GM18498 (cell line): ENCODE results near the gene TDRD9.
"Not testable (repeated sequence)": the region's sequence is repeated elsewhere in the genome, so short reads cannot be mapped to it uniquely, and the experiment has no call there.

Experiments used
- ATAC-seq: cut with Tn5 transposase; IDR thresholded peaks from one replicate; pipeline ENCODE4 v1.9.1; 2021; ENCODE audit warnings: mild to moderate bottlenecking, moderate library complexity; ENCODE audit not compliant: unreplicated experiment

TDRD9 gene

GRCh38 chr14:103928011-103928890, at the start of gene TDRD9:
TSS of gene TDRD9 (plus strand) at chr14:103928456. CDS start at chr14:103928510, 54 bp downstream.
- ATAC-seq = no peak

DNA sequence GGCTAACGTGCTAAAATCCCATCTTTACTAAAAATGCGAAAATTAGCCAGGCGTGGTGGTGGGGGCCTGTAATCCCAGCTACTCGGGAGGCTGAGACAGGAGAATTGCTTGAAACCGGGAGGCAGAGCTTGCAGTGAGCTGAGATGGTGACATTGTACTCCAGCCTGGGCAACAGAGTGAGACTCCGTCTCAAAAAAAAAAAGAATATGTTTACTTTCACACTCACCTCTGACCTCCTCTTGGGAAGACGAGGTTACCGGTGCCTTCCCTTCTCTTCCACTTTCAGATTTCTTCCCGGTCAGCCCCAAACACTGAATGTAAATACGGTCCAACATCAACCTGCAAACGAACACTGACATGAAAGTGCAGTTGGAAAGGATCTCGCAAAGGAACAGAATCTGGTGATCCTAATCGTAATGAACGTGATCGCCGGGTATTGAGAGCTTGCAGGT, 49.1 kb upstream of the TDRD9 start:
- no peak for ATAC-seq

DNA sequence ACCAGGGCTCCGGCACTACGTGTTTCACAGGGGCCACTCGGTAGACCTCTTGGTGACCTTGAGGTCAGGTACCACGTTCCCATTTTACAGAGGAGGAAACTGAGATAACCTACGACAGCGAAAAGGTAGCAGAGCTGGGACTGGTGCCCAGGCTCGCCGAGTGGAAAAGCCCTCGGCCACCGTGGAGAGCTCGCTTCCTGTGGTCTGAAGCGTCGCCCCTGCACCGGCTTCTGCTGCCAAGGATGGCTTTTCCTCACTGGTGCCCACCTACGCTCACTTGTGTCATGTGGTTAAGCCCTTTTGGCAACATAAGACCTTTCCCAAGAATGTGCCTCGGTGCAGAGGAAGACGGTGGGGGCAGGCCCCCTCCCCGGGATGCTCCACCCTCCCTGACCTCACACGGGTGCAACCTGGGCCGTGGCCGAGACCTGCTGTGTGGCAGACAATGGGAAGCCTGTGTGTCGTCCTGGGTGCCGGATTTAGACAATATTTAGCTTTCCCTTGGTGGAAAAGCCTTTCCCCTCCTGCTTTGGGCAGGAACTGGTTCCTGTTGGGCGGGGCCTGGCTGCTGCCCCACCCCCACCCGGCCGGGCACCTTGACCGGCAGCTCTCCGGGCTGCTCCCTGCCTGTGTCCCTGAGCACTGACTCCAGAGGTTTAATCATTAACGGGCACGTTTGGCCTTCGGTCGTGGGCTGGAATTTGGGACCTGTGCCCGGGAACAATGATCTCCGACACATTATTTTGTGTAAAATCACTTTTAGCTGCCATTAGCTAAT, 48.5 kb upstream of the TDRD9 start:
- ATAC-seq = no peak

DNA sequence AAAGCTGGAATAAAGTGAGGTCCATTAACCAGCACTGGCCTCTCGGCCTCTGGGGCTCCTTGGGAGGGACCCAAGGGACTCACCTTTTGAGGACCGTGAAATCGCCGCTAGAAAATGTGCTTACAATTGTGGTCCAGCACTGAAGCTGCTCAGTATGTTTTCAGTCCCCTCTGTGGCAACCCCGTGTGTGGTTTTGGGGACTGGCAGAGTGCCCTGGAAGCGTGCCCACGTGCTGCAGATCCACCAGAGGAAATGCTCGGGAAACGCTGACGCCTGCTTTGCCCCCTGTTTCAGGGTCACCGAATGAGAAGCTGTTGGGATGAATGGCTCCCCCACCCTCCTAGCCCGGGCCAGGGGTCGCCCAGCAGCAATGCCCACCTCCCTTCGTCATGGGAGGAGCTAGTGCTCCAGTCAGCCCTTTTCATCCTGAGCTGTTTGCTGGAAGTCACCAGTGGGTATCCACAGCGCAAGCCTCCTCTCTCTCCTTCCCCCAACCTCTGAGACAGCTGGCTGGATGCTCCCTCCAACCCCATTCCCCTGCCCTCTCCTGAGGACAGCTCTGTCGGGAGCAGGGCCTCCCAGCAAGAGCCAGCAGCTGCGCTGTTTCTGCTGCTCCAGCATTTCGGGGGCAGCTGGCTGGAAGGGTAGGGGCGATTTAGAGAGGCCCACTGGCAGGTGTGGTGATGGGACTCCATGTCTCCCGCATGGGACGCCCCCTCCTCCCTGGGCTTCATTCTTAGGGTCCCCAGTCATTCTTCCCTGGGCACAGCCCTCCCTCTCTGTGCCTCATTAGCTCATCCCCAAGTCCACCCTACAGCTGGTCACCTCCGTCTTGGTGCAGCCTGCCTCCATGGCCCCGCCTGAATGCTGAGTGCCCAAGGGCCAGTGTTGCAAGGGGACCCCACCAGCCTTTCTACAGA, 47.6 kb upstream of the TDRD9 start:
- no peak for ATAC-seq

DNA sequence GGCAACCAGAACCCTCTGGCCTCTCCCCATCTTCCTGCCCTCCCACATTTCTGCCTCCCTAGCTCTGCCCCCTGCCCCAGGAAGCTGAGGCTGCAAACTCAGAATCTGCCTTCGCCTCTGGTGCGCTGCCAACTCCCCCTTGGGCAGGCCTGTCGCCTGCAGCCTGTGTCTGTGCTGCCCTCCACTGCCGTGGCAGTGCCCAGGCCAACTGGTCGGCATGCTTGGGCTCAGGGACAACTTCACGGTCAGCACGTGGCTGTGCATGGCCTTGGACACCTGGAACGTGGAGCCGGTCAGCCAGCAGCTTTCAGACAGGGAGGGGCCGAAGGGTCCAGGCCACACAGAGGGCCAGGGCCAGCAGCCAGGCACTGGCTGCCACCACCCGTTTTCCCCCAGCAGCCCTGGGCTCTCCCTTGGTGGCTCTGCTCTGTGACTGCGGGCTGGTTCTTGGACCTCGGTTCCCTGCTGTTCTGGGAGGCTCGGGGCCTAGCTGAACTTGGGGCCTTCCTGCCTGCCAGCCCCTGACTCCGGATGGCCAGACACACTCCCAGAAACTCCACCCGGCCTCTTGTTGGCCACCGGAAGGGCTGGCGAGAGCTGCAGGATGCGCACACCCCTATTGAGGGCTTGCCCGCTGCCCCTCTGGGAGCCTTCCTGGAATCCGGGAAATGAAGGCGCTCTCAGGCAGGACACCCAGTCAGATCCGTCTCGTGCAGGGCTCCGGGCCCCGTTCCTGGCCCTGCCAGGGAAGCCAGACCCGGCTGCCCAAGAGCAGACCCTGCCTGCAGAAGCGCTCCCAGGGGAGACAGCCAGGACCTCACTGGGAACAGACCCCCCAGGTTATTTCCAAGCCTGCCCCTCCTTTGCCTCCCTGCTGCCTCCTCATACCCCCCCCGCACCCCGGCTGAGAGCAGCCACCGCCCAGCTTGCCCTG, 46.7 kb upstream of the TDRD9 start:
- no peak for ATAC-seq

- no peak for ATAC-seq
These were observed 45.6 kb upstream of the TDRD9 start for GRCh38 chr14:103882503-103883262.

DNA sequence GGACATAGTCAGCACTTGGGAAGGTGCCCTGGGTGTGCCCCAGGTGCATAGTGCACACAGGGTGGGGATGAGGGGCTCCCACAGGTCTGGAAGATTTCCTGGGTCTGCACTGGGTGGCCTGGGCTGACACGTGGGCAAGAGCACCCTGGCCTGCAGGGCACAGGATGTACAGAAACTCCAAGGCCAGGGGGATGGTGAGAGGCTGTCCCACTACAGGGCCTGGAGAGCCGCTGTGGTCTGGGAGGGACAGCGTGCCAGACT, 45.1 kb upstream of the TDRD9 start:
- no peak for ATAC-seq

- ATAC-seq = no peak
These were observed 43.4 kb upstream of the TDRD9 start for GRCh38 chr14:103884854-103885253.

GRCh38 chr14:103885509-103885932, 42.7 kb upstream of the TDRD9 start:
- no peak for ATAC-seq

DNA sequence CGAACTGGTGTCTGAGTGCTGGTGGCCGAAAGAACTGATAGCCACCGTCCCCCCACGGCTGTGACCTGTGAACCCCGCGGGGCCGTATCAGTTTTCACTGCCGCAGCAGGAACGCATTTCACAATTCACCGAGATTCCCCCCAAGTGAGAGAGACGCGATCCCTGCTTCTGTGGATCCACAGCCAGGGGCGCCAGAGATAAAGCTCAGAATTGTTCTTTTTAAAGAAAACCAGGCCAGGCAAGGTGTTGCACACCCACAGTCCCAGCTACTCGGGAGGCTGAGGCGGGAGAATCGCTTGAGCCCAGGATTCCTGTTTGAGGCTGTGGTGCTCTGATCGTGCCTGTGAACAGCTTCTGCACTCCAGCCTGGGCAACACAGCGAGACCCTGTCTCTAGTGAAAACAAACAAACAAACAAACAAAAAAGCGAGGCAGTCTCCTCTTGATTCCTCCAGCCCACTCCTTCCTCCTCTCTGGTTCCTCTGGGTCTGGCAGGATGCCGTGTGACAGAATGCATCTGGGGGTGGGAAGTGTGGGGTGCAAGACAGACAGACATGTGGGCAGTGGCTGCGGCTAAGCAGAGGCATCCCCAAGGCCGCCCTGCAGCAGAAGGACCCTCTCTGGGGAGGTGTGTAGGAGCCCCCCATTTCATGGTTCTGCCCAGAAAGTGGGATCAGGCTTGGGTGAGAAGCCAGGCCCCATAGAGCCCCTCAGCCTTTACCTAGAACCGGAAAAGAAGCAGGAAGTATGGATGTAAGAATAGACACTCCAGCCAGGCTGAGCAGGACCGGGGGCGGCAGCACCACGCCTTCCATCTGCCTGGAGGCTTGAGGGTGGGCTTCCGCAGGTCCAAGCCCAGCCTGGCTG, 41.7 kb upstream of the TDRD9 start:
- ATAC-seq = no peak

- no peak for ATAC-seq
These were observed 41.1 kb upstream of the TDRD9 start for GRCh38 chr14:103887170-103887501.

- ATAC-seq = no peak
These were observed 40.6 kb upstream of the TDRD9 start for GRCh38 chr14:103887557-103888115.

- ATAC-seq = not testable (repeated sequence)
These were observed 39.3 kb upstream of the TDRD9 start for GRCh38 chr14:103889002-103889312.

DNA sequence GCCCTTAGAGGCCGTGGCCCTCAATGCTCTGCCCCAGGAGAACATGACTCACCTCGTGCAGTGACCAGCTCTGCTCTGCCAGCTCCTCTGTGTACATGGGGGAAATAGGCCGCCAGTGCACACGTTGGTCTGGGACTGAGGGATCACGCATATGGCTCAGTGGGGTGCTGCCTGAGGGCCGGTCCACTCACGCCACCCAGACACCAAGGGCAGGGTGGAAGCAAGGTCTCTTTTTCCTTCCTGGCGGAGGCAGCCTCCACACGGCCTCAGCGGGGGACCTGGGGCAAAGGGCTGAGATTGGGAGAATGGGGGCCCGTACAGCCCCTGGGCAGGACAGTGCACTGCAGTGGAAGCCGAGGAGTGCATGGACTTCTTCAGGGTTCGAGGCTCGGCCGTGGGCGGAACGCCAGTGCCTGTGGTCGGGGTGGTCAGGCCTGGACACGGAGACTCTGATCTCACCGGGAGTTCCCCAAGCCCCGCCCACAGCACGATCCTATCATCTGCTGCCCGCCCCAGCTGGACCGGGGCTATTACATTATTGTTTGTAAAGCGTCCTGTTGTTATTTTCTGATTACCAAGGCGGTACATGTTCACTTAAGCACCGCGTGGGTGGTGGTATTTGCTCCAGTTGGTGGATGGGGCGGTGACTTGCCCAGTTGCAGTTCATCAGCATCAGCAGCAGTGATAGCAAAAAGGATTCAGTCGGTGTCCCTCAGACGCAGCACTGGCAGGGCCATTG, 38.8 kb upstream of the TDRD9 start:
- ATAC-seq = no peak

DNA sequence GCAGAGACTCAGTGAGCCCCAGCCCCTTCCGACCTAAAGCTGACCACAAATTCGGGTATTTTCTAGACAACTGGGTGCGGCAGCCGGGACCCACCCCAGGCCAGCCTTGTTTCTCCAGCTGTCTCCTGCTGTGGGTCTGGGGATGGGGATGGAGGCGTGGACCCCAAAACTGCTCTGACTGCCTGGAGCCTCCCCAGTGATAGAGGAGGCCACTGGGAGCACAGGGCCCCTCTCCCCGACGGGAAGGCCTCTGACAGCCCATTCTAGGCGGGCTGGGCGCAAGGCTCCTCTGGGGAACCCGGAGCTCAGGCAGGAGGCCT, 38.2 kb upstream of the TDRD9 start:
- ATAC-seq = no peak

GRCh38 chr14:103890821-103891666, 37.2 kb upstream of the TDRD9 start:
- ATAC-seq = no peak

DNA sequence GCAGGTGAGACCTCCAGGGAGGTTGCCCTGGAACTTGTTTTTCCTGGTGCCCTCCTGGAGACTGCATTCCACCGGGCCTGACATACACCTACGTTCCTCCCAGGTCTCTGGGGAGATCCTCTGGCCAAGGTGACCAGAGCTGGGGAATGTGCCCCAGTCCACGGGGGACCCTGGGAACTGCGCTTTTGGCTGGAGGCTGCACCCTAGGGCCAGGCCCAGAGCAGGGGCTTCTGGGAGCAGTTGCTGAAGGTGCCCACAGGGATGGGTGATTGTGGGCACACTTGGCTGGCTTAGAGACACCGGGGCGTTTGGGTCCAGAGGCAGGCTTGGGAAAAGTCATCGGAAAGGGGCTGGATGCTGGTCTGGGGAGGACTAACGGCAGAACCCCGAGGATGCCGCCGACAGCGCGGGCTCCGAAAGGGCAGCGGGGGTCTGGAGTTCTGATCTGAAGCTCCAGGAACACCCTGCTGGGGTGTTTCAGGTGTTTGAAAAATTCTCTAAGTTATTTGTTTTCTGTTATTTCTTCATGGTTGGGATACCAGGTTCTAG, 36.5 kb upstream of the TDRD9 start:
- no peak for ATAC-seq
